Parathyroid adenoma (tissue), 2 donors: ENCODE results near the gene TYMP.

Source experiments
- H2AFZ ChIP-seq: fragments of 300-600 bp; sonication (generic); one replicate; pipeline ENCODE4 v1.7.0; 2017; ENCODE audit warnings: antibody characterized with exemption, mild to moderate bottlenecking
- H3K27ac ChIP-seq: fragments of 300-600 bp; sonication (generic); one replicate; pipeline ENCODE4 v1.7.0; 2017
- H3K27me3 ChIP-seq: fragments of 300-600 bp; sonication (generic); one replicate; pipeline ENCODE4 v1.7.0; 2017; ENCODE audit warnings: low read length; ENCODE audit not compliant: control insufficient read depth, insufficient read depth
- H3K36me3 ChIP-seq: fragments of 300-600 bp; sonication (generic); one replicate; pipeline ENCODE4 v1.7.0; 2017; ENCODE audit warnings: low read length; ENCODE audit not compliant: control insufficient read depth, insufficient read depth
- H3K4me1 ChIP-seq: fragments of 300-600 bp; sonication (generic); one replicate; pipeline ENCODE4 v1.7.0; 2017; ENCODE audit warnings: control low read depth
- H3K4me2 ChIP-seq: fragments of 300-600 bp; sonication (generic); one replicate; pipeline ENCODE4 v1.7.0; 2017; ENCODE audit warnings: low read length
- H3K4me3 ChIP-seq: fragments of 300-600 bp; sonication (generic); one replicate; pipeline ENCODE4 v1.7.0; 2017; ENCODE audit warnings: low read depth, low read length
- H3K79me2 ChIP-seq: fragments of 300-600 bp; sonication (generic); one replicate; pipeline ENCODE4 v1.7.0; 2017; ENCODE audit warnings: control low read depth
- H3K9ac ChIP-seq: fragments of 300-600 bp; sonication (generic); one replicate; pipeline ENCODE4 v1.7.0; 2017; ENCODE audit warnings: mild to moderate bottlenecking
- H3K9me3 ChIP-seq: fragments of 300-600 bp; sonication (generic); one replicate; pipeline ENCODE4 v1.7.0; 2017; ENCODE audit warnings: low read length; ENCODE audit not compliant: control insufficient read depth
- TF ChIP-seq, protein P1 (sequence below): fragments of 300-600 bp; sonication (generic); IDR thresholded peaks from one replicate; pipeline ENCODE4 v1.7.0; 2017; ENCODE audit warnings: antibody characterized with exemption, mild to moderate bottlenecking
- donor health status: primary hyperparathyroidism.

The TYMP gene

DNA sequence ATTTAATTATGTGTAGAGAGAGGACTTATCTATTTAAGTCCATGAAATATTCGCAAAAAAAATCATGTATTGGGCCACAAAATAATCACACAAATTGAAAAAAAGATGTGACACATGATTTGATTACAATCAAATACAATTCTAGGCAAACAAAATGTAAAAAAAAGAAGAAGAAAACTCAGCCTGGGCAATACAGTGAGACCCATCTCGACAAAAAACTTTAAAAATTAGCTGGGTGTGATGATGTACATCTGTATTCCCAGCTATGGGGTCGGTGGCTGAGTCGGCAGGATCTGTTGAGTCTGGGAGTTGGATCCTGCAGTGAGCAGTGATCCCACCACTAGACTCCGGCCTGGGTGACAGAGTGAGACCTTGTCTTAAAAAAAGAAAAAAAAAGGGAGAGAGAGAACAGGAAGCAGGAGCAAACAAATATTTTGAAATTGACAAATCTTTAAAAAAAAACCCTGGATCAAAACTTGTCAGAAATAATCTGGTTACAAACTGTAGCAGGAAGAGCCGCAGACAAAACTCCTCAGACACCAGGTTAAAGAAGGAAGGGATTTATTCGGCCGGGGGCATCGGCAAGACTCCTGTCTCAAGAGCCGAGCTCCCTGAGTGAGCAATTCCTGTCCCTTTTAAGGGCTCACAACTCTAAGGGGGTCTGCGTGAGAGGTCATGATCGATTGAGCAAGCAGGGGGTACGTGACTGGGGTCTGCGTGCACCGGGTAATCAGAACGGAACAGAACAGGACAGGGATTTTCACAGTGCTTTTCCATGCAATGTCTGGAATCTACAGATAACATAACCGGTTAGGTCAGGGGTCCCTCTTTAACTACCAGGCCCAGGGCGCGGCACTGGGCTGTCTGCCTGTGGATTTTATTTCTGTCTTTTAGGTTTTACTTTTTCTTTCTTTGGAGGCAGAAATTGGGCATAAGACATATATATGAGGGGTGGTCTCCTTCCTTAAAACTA lies 3.3 kb upstream of the TYMP start:
- H2AFZ ChIP-seq, result no peak overlapping the region
- peak overlapping the region; percentile 35 for H3K4me2 ChIP-seq
- no peaks in the 10 kb centered on the region for H3K27me3 ChIP-seq
- H3K36me3 ChIP-seq, result no peaks in the 10 kb centered on the region
- H3K4me1 ChIP-seq, result peaks cover 4% of the 10 kb centered on the region
- TF ChIP-seq, protein P1, sequence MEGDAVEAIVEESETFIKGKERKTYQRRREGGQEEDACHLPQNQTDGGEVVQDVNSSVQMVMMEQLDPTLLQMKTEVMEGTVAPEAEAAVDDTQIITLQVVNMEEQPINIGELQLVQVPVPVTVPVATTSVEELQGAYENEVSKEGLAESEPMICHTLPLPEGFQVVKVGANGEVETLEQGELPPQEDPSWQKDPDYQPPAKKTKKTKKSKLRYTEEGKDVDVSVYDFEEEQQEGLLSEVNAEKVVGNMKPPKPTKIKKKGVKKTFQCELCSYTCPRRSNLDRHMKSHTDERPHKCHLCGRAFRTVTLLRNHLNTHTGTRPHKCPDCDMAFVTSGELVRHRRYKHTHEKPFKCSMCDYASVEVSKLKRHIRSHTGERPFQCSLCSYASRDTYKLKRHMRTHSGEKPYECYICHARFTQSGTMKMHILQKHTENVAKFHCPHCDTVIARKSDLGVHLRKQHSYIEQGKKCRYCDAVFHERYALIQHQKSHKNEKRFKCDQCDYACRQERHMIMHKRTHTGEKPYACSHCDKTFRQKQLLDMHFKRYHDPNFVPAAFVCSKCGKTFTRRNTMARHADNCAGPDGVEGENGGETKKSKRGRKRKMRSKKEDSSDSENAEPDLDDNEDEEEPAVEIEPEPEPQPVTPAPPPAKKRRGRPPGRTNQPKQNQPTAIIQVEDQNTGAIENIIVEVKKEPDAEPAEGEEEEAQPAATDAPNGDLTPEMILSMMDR, result no peak
- peak overlapping the region; percentile 88 for H3K27ac ChIP-seq
- no peak overlapping the region for H3K4me3 ChIP-seq
- no peak overlapping the region for H3K9ac ChIP-seq
- H3K79me2 ChIP-seq, result no peaks in the 10 kb centered on the region
- H3K9me3 ChIP-seq, result no peaks in the 10 kb centered on the region

DNA sequence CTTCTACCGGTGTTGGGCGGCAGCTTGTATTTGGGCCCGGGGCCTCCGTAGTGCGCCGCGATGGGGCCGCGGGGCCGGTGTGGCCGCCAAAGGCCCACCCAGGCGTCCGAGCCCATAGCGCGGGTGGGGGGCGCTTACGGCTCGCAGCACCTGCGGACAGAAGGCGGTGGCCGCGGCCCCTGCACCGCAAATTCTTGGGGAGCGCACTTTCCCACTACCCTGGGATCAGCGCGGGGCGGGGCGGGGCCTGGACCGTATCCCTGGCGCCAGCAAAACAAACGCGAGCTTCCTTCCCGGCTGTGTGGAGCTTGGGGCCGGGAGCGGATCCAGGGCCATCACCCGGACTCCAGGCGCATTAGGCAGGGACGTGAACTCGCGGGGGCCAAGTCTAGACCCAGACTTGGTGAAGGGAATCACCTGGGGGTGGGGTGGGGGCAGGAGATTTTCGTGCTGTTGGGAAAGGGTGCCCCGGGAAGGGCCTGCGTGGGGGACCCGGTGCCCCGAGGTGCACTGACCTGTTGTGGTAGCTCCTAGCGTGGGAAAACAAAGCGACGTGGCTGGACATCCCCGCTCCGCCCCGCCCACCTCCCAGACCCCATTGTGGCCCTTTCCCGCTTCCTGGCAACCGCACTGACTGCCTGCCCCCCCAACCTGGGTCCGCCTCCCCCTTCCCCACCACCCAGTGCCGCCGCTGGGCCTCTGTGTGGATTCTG lies 2.3 kb upstream of the TYMP start:
- H3K36me3 ChIP-seq, result no peaks in the 10 kb centered on the region
- H3K9me3 ChIP-seq, result no peaks in the 10 kb centered on the region
- H3K9ac ChIP-seq, result peak overlapping the region; percentile 29
- H3K27me3 ChIP-seq, result no peaks in the 10 kb centered on the region
- no peaks in the 10 kb centered on the region for H3K79me2 ChIP-seq
- H3K4me3 ChIP-seq, result peak overlapping the region; percentile 95
- peaks cover 6% of the 10 kb centered on the region for H3K4me1 ChIP-seq
- peak overlapping the region; percentile 76 for H2AFZ ChIP-seq
- TF ChIP-seq, protein P1, result no peak
- H3K4me2 ChIP-seq, result peak overlapping the region; percentile 99
- H3K27ac ChIP-seq, result peak overlapping the region; percentile 88

DNA sequence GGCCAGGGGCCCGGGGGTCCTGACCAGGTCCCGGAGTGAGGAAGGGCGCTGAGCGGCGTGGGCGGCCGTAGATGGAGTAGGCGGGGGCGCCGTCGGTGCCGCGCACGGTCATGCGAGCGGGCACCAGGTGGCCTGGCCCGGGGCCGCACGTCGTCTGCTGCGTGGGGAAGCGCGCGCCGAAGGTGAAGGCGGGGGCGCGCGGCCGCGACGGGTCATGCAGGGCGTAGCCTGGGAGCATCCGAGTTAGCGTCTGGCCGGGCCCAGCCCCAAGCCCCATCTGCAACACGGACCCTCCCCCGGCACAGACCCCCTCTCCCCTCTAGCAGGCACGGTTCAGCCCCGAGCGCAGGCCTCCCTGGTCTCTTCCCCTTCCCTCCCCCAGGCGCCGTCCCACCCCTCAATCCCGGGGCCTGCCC lies 1.7 kb upstream of the TYMP start:
- Histone ChIP-seq H3K36me3 (no peaks in the 10 kb centered on the region), H3K4me1 (peaks cover 9% of the 10 kb centered on the region), H3K4me3 (peak overlapping the region; percentile 95), H3K4me2 (peak overlapping the region; percentile 99), H2AFZ (peak overlapping the region; percentile 76), H3K9me3 (no peaks in the 10 kb centered on the region), H3K9ac (peak overlapping the region; percentile 67), H3K79me2 (no peaks in the 10 kb centered on the region), H3K27me3 (no peaks in the 10 kb centered on the region), H3K27ac (peak overlapping the region; percentile 88)
- TF ChIP-seq, protein P1, result no peak

DNA sequence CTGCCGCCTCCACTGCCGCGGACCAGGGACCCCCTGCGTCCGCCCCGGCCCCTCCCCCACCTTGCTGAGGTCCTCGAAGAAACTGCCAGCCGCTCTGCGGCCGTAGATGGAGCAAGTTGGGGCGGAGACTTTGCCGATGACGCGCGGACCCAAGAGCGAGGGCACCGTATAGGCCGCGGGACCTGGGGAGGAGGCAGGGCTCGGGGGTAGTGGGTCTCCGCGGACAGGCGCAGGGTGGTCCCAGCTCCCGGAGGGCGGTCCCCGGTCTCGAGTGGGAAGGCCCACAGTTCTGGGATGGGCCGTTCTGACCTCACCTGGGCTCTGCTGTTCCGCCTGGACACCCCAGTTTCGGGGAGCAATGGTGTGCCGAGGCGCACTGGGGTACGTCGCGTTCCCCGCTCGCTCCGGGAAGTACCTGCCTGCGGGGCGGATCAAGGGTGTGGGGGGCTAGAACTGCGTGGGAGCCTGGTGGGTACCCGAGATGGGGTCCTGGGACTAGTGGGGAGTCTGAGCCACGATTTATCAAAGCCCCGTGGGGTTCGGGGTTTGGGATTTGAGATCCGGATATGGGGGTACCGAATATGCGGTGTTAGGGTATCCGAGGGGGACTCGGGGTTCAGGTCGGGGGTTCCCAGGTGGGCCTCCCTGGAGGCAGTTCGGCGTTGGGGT lies 1.2 kb upstream of the TYMP start:
- Histone ChIP-seq H3K9me3 (no peaks in the 10 kb centered on the region), H3K4me3 (peak overlapping the region; percentile 95), H3K27me3 (no peaks in the 10 kb centered on the region), H3K4me2 (peak overlapping the region; percentile 99), H3K79me2 (no peaks in the 10 kb centered on the region), H3K4me1 (peaks cover 9% of the 10 kb centered on the region), H3K9ac (peak overlapping the region; percentile 67), H3K27ac (peak overlapping the region; percentile 88), H3K36me3 (no peaks in the 10 kb centered on the region), H2AFZ (peak overlapping the region; percentile 76)
- TF ChIP-seq, protein P1, result no peak
